WTC11 (cell line): ENCODE measurements around the gene GOLGA8S. TPM values are rescaled to one million over a fixed set of nuclear protein-coding genes. Genes with fewer than 3 reads are reported as not detected.
"Not testable (repeated sequence)": the region's sequence is repeated elsewhere in the genome, so short reads cannot be mapped to it uniquely, and the experiment has no call there.

Source experiments
- ATAC-seq: fragments of 200-7000 bp; cut with Tn5 transposase; 2 replicates; pipeline ENCODE4 v1.10.0; 2021; ENCODE audit warnings: mild to moderate bottlenecking, moderate library complexity
- Bru-seq: library from RNA; stranded (reverse); fragments of 400-500 nt; gene quantifications from one replicate; lab custom pipeline; 2021; lab: Mats Ljungman, UMichigan
- CTCF ChIA-PET: fragments of 300-600 bp; sonication (Branson Sonifier 250); formaldehyde crosslinking; loops from one replicate; lab custom pipeline; 2021; ENCODE audit warnings: antibody characterized with exemption; lab: Charles Lee
- POLR2A ChIA-PET: fragments of 350-600 bp; sonication (Branson Sonifier 250); formaldehyde crosslinking; loops from one replicate; lab custom pipeline; 2021; ENCODE audit warnings: antibody characterized with exemption; lab: Charles Lee
- DNase-seq: peaks from one replicate; pipeline ENCODE4 v3.0.0; 2021; ENCODE audit warnings: low spot score
- H3K27ac Mint-ChIP-seq: 2 replicates; pipeline ENCODE4 v1.8.0; 2021; ENCODE audit warnings: mixed read lengths
- H3K27me3 Mint-ChIP-seq: 2 replicates; pipeline ENCODE4 v1.8.0; 2021; ENCODE audit warnings: low read depth, mild to moderate bottlenecking, moderate library complexity, mixed read lengths
- H3K36me3 Mint-ChIP-seq: 2 replicates; pipeline ENCODE4 v1.8.0; 2021; ENCODE audit warnings: mixed read lengths
- H3K4me1 Mint-ChIP-seq: 2 replicates; pipeline ENCODE4 v1.8.0; 2022; ENCODE audit warnings: mixed read lengths
- H3K4me3 Mint-ChIP-seq: 2 replicates; pipeline ENCODE4 v1.8.0; 2021; ENCODE audit warnings: mild to moderate bottlenecking, moderate library complexity, mixed read lengths
- H3K9me3 Mint-ChIP-seq: 2 replicates; pipeline ENCODE4 v1.8.0; 2021; ENCODE audit warnings: mixed read lengths
- JUN ChIP-seq: sonication (generic); formaldehyde crosslinking; IDR thresholded peaks from 2 replicates; pipeline ENCODE4 v1.8.0; 2023; ENCODE audit warnings: mild to moderate bottlenecking, missing genetic modification reagents
- NFYB ChIP-seq: sonication (generic); formaldehyde crosslinking; conservative IDR thresholded peaks from 2 replicates; pipeline ENCODE4 v1.8.0; 2022; ENCODE audit warnings: low read depth, missing genetic modification reagents
- USF1 ChIP-seq: sonication (generic); formaldehyde crosslinking; IDR thresholded peaks from 2 replicates; pipeline ENCODE4 v1.8.0; 2022; ENCODE audit warnings: mild to moderate bottlenecking, missing genetic modification reagents
- ZBTB21 ChIP-seq: sonication (generic); formaldehyde crosslinking; IDR thresholded peaks from 2 replicates; pipeline ENCODE4 v1.8.1; 2023; ENCODE audit warnings: mild to moderate bottlenecking, missing genetic modification reagents, borderline replicate concordance
- ZNF396 ChIP-seq: fragments of 250-450 bp; sonication (Bioruptor Pico); IDR thresholded peaks from 2 replicates; pipeline ENCODE4 v1.8.0; 2021; ENCODE audit warnings: mild to moderate bottlenecking, moderate library complexity, borderline replicate concordance
- long read RNA-seq, 3 experiments: library from RNA in 1 of 3; library from capped mRNA in 1 of 3; library from polyadenylated mRNA in 1 of 3; unstranded in 2 of 3; stranded (forward) in 1 of 3; transcript quantifications; one replicate each; pipeline ENCODE4 v2.0.0, GENCODE V29; 2021
- total RNA-seq: library from RNA; stranded (reverse); gene quantifications from 3 replicates; pipeline ENCODE4 v1.2.3, GENCODE V29; 2021
- TF ChIP-seq, protein P1 (sequence below): sonication (generic); formaldehyde crosslinking; IDR thresholded peaks from 2 replicates; pipeline ENCODE4 v1.8.1; 2023; ENCODE audit warnings: mild to moderate bottlenecking, moderate library complexity, missing genetic modification reagents
- TF ChIP-seq, protein P2 (sequence below): sonication (generic); formaldehyde crosslinking; IDR thresholded peaks from 2 replicates; pipeline ENCODE4 v1.8.1; 2022; ENCODE audit warnings: missing genetic modification reagents, borderline replicate concordance

Gene GOLGA8S
- total RNA-seq (0.16 to 0.23 TPM (median 0.22 TPM) in 3 replicates), Bru-seq, nascent RNA (not detected)
- long read RNA-seq, experiment 1, result 0 reads
- long read RNA-seq, experiment 2, result 0 reads
- long read RNA-seq, experiment 3, result 0 reads

DNA sequence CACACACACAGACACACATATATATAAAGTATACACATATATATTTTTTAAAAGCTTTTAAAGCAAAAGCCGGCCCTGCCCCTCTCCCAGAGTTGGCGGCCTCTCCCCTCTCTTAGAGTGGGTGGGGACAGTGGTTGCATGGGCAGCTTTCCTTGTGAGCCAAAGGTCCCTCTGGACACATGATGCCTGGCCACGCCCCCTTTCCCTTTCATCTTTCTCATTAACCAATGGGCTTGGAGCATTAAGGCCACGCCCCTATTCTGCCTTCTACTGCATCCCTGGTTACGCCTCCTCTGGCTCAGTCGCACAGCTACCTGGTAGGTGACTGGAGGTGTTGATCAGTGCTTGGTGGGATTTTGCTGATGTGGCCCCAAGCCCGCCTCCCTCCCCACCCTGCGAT lies at the start of gene GOLGA8S:
Gene GOLGA8S (plus strand): TSS at position 301 of the 400 bp plus-strand sequence. CDS start 62 bp downstream, at position 363.
- H3K4me1 Mint-ChIP-seq, ATAC-seq, H3K27ac Mint-ChIP-seq, DNase-seq, CTCF ChIA-PET, POLR2A ChIA-PET, H3K4me3 Mint-ChIP-seq, H3K27me3 Mint-ChIP-seq, H3K9me3 Mint-ChIP-seq, H3K36me3 Mint-ChIP-seq: not testable (repeated sequence)

GRCh38 chr15:23304805-23305204 lies 49.7 kb upstream of the GOLGA8S start:
- H3K4me3 Mint-ChIP-seq, result peak overlapping the region; percentile 81
- H3K27me3 Mint-ChIP-seq, H3K27ac Mint-ChIP-seq, POLR2A ChIA-PET, H3K4me1 Mint-ChIP-seq, ATAC-seq, CTCF ChIA-PET, H3K9me3 Mint-ChIP-seq, DNase-seq: not testable (repeated sequence)
- peaks cover 37% of the 10 kb centered on the region for H3K36me3 Mint-ChIP-seq

DNA sequence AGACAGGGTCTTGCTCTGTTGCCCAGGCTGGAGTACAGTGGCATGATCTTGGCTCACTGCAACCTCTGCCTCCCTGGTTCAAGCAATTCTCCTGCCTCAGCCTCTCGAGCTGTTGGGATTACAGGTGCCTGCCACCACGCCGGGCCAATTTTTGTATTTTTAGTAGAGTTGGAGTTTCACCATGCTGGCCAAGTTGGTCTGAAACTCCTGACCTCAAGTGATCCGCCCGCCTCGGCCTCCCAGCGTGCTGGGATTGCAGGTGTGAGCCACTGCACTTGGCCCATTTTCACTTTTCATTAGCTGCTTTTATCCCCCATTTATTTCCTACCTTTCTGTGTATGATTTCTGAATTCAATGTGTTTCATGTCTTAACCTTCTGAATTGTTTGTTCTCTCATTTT lies 48.6 kb upstream of the GOLGA8S start:
- H3K9me3 Mint-ChIP-seq, ATAC-seq, DNase-seq, CTCF ChIA-PET, H3K27me3 Mint-ChIP-seq, POLR2A ChIA-PET, H3K4me1 Mint-ChIP-seq: not testable (repeated sequence)
- Mint-ChIP-seq H3K4me3 (peak overlapping the region; percentile 5; the same call in 1 of the 2 replicates), H3K36me3 (peaks cover 47% of the 10 kb centered on the region), H3K27ac (peak overlapping the region; percentile 4; the same call in 1 of the 2 replicates)

DNA sequence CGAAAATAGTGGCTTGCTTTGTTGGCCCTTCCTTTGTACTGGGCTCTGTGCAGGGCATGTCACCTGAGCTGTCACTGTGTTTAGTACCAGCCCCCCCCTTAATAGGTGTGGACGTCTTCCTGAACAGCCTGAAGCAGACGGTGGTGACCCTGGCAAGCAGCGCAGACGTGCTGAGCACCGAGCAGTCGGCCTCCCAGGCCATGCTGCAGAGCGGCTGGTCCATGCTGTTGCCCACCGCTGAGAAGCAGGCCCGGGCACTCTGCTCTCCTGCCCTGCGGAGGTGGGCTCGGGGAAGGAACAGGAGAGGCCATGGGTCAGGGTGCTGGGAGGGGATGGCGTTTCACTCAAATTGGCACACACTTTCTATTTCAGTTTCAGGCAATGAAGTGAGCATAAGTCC lies 43.3 kb upstream of the GOLGA8S start:
- H3K9me3 Mint-ChIP-seq, POLR2A ChIA-PET, H3K4me1 Mint-ChIP-seq, H3K27me3 Mint-ChIP-seq, H3K4me3 Mint-ChIP-seq, ATAC-seq, H3K27ac Mint-ChIP-seq, DNase-seq, CTCF ChIA-PET: not testable (repeated sequence)
- H3K36me3 Mint-ChIP-seq, result peaks cover 47% of the 10 kb centered on the region

DNA sequence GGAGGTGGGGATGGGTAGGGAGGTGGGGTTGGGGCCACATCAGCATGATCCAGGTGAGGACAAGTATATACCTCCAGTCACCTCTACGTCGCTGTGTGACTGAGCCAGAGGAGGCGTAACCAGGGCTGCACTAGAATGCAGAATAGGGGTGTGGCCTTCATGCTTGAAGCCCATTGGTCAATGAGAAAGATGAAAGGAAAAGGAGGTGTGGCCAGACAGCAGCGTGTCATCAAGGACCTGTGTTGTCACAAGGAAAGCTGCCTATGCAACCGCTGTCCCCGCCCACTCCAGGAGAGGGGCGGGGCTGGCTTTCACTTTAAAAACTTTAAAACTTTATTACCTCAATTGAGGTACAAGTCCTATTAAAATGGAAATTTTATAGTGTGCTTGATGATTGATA lies 20.5 kb upstream of the GOLGA8S start, which contains the start of gene GOLGA6L26:
Gene GOLGA6L26 (minus strand): TSS at position 101 of the 400 bp plus-strand sequence. CDS start 61 bp downstream, at position 40.
- CTCF ChIA-PET, result not testable (repeated sequence)

GRCh38 chr15:23362622-23363021 lies 8.1 kb downstream of the GOLGA8S start:
- H3K9me3 Mint-ChIP-seq, H3K4me1 Mint-ChIP-seq, CTCF ChIA-PET, H3K27ac Mint-ChIP-seq, POLR2A ChIA-PET, H3K27me3 Mint-ChIP-seq, H3K36me3 Mint-ChIP-seq, H3K4me3 Mint-ChIP-seq, ATAC-seq: not testable (repeated sequence)
- DNase-seq, result peak; percentile 56

More for the DNA sequence above, 20.5 kb upstream of the GOLGA8S start, which contains the start of gene GOLGA6L26:
- H3K4me3 Mint-ChIP-seq, H3K36me3 Mint-ChIP-seq, H3K4me1 Mint-ChIP-seq, H3K27ac Mint-ChIP-seq, H3K9me3 Mint-ChIP-seq, POLR2A ChIA-PET, ATAC-seq, DNase-seq, H3K27me3 Mint-ChIP-seq: not testable (repeated sequence)

GRCh38 chr15:23364261-23364660 lies 9.7 kb downstream of the GOLGA8S start:
- H3K27me3 Mint-ChIP-seq, DNase-seq, H3K27ac Mint-ChIP-seq, POLR2A ChIA-PET, H3K36me3 Mint-ChIP-seq, CTCF ChIA-PET, H3K9me3 Mint-ChIP-seq, H3K4me3 Mint-ChIP-seq, H3K4me1 Mint-ChIP-seq, ATAC-seq: not testable (repeated sequence)

DNA sequence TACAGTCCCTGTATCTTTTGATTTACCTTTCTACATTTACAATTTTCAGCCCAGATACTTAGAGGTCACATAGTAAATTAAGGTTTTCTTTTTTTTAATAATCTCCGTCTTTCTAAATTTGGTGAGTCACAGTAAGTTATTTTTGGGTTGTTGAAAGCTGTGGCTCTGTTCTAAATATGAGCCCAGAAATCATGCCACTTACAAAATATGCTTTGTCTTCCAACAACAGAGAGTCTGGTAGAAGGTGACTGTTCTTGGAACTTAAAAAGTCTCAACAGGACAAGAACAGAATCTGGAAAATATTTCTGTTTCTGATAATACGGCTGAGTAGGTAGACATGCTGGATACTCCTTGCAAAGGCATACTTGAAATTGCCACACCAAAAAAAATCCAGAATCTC lies 16.0 kb downstream of the GOLGA8S start:
- Mint-ChIP-seq H3K27me3 (no peaks in the 10 kb centered on the region), H3K36me3 (peaks cover 5% of the 10 kb centered on the region; the same call in 1 of the 2 replicates), H3K9me3 (peaks cover 22% of the 10 kb centered on the region), H3K4me1 (peaks cover 3% of the 10 kb centered on the region; the same call in 1 of the 2 replicates), H3K4me3 (no peak overlapping the region), H3K27ac (no peak overlapping the region)
- TF ChIP-seq JUN (CRISPR knock-in tag) (no peak), ZBTB21 (CRISPR knock-in tag) (no peak), ZNF396 (CRISPR knock-in tag) (no peak), NFYB (CRISPR knock-in tag) (no peak), USF1 (no peak)
- TF ChIP-seq, protein P1, sequence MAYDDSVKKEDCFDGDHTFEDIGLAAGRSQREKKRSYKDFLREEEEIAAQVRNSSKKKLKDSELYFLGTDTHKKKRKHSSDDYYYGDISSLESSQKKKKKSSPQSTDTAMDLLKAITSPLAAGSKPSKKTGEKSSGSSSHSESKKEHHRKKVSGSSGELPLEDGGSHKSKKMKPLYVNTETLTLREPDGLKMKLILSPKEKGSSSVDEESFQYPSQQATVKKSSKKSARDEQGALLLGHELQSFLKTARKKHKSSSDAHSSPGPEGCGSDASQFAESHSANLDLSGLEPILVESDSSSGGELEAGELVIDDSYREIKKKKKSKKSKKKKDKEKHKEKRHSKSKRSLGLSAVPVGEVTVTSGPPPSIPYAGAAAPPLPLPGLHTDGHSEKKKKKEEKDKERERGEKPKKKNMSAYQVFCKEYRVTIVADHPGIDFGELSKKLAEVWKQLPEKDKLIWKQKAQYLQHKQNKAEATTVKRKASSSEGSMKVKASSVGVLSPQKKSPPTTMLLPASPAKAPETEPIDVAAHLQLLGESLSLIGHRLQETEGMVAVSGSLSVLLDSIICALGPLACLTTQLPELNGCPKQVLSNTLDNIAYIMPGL (CRISPR knock-in tag), result no peak
- TF ChIP-seq, protein P2, sequence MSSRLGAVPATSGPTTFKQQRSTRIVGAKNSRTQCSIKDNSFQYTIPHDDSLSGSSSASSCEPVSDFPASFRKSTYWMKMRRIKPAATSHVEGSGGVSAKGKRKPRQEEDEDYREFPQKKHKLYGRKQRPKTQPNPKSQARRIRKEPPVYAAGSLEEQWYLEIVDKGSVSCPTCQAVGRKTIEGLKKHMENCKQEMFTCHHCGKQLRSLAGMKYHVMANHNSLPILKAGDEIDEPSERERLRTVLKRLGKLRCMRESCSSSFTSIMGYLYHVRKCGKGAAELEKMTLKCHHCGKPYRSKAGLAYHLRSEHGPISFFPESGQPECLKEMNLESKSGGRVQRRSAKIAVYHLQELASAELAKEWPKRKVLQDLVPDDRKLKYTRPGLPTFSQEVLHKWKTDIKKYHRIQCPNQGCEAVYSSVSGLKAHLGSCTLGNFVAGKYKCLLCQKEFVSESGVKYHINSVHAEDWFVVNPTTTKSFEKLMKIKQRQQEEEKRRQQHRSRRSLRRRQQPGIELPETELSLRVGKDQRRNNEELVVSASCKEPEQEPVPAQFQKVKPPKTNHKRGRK, result no peak
- CTCF ChIA-PET, result no interaction called here
- no peak for DNase-seq
- ATAC-seq, result no peak
- POLR2A ChIA-PET, result no interaction called here

GRCh38 chr15:23371134-23371533 lies 16.6 kb downstream of the GOLGA8S start:
- DNase-seq, H3K4me3 Mint-ChIP-seq, H3K27ac Mint-ChIP-seq, H3K4me1 Mint-ChIP-seq, H3K27me3 Mint-ChIP-seq, ATAC-seq, CTCF ChIA-PET, POLR2A ChIA-PET, H3K36me3 Mint-ChIP-seq: not testable (repeated sequence)
- peaks cover 24% of the 10 kb centered on the region for H3K9me3 Mint-ChIP-seq
